AG09309 (cell line): ENCODE measurements around the gene OPTC.

Experiments used
- DNase-seq: peaks from one replicate; pipeline ENCODE4 v3.0.0-alpha.2; 2010; ENCODE audit warnings: low read depth
- H3K4me3 ChIP-seq: 2 replicates; pipeline ENCODE4 v1.5.1; 2011; ENCODE audit warnings: mild to moderate bottlenecking, low read depth, low read length, moderate library complexity; ENCODE audit not compliant: control insufficient read depth
- TF ChIP-seq, protein P1 (sequence below): IDR thresholded peaks from 2 replicates; pipeline ENCODE4 v1.5.1; 2011; ENCODE audit warnings: mild to moderate bottlenecking, low read depth, low read length, inconsistent platforms; ENCODE audit not compliant: insufficient read depth, control insufficient read depth; ENCODE audit errors: missing control alignments

The OPTC gene

DNA sequence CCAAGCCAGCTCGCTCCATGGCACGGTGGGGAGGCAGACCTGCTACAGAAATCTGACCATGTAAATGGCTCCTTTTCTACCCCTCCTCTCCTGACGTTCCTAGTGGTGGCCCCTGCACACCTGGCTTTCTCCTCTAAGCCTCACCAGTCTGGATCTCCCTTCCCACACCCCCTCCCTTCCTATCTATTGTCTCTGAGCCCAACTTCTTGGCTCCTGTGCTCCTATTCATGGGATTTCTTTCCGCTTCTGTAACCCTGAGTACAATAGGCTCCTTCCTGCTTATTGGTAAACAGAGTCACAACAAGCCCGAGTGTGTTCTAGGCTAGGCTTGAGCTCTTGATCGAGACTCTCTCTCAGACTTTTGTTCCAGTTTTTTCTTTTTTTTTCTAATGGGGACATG lies 17.6 kb downstream of the OPTC start:
- TF ChIP-seq, protein P1, sequence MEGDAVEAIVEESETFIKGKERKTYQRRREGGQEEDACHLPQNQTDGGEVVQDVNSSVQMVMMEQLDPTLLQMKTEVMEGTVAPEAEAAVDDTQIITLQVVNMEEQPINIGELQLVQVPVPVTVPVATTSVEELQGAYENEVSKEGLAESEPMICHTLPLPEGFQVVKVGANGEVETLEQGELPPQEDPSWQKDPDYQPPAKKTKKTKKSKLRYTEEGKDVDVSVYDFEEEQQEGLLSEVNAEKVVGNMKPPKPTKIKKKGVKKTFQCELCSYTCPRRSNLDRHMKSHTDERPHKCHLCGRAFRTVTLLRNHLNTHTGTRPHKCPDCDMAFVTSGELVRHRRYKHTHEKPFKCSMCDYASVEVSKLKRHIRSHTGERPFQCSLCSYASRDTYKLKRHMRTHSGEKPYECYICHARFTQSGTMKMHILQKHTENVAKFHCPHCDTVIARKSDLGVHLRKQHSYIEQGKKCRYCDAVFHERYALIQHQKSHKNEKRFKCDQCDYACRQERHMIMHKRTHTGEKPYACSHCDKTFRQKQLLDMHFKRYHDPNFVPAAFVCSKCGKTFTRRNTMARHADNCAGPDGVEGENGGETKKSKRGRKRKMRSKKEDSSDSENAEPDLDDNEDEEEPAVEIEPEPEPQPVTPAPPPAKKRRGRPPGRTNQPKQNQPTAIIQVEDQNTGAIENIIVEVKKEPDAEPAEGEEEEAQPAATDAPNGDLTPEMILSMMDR = no peak
- H3K4me3 ChIP-seq = no peak overlapping the region
- DNase-seq = no peak

DNA sequence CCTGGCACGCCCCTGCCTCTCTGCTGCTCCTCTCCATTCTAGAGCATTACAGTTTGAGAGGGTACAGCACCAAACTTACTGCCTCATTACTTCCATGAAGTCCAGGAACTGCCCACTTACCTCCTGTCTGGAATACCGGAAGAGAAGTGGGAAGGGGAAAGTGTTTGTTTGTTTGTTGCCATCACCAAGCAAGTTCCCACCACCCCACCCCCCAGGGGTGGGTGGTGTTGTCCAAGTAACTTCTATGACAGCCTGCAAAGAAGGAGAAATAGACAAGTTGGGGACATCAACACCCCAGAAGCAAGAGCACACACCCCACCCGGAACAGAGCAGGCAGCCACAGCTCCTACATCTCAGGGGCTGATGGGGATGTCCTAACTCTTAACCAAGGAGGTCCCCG lies 18.0 kb downstream of the OPTC start:
- DNase-seq = no peak
- TF ChIP-seq, protein P1 = no peak
- H3K4me3 ChIP-seq = no peak overlapping the region

DNA sequence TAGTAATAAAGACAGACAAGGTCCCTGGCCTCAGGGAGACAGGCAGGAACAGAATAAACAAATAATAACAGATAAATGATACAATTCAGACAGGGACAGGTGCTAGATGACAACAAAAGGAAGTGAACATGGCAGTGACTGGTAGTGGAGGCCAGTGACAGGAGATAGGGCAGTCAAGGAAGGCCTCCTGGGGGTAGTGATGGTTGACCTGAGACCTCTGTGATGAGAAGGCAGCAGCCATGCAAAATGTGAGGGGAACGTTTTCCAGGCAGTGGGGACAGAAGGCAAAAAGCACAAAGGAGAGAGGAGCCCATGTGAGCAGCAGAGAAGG lies 18.5 kb downstream of the OPTC start:
- TF ChIP-seq, protein P1 = no peak
- H3K4me3 ChIP-seq = no peak overlapping the region
- no peak for DNase-seq

DNA sequence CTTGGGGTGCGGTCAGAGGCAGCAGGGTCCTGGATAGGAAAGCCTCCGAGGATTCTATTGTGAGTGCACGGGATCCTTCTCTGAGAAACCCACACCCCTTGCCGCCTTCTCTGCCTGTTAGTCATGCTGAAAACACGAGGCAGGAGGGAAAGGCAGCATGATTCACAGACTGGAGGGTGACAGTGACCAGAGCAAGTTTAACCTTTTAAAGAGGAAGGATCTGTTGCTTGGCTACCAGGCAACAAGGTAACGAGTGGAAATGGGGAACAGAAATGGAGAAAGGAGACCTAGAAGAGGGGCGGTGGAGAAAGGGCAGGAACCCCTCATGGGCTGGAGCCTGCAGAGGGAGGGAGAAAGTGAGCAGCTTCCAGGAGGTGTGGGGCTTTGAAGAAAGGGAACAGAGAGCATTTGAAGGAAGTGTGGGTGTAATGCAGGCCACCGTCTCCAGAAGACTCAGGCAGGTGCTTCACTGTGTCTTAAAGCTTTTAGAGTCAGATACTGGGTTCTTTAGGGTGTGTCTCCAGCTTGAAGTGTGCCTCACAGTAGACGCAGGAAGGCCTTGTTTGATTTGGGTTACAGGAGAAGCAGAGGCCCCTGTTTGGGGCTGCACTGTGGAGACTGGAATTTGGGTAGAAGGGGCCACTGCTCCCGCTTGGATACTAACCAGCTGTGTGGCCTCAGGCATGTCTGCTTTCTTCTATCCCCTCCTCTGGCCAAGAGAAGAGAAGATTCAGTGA lies 19.1 kb downstream of the OPTC start:
- TF ChIP-seq, protein P1 = no peak
- DNase-seq = peak; percentile 70
- H3K4me3 ChIP-seq = no peak overlapping the region

DNA sequence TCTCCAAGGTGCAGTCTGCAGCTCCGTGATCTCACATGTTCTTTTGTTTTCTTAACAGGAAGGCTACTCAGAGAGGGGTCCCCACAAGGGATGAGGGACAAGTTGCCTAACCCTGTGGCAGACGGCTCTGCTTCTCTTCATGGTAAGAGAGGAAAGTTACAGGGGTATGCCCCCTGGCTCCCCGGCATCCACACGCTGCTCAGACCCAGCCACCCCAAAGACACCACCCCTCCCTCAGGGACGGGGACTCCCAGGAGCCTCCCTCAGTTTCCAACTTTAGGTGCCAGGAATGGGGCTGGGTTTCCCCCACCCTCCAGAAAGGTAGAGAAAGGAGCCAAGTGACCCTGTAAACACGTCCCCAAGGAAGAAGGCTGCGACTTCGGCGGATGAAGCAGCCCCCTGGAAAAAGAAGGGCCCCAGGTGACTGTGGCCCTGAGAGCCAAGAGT lies 19.7 kb downstream of the OPTC start:
- TF ChIP-seq, protein P1 = no peak
- no peak overlapping the region for H3K4me3 ChIP-seq
- no peak for DNase-seq

DNA sequence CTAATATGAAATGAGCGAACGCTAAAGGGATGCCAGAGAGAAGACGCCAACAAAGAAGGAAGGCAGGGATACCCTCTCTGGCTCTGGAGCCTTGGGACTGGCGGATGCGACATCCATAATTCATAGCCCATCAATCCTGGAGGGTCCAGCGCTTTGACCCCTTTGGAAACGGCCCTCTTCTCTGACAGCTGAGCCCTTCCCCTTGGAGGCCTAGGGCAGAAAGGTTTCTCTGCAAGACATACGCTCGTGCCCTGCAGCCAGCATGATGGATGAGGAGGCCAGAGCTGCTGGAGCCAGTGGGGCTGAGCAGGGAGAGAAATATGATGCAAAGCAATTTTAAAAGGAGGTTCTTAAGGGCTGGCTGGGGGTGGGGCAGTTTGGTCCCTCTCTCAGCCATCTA lies 22.2 kb downstream of the OPTC start:
- TF ChIP-seq, protein P1 = no peak
- H3K4me3 ChIP-seq = no peak overlapping the region
- DNase-seq = no peak

DNA sequence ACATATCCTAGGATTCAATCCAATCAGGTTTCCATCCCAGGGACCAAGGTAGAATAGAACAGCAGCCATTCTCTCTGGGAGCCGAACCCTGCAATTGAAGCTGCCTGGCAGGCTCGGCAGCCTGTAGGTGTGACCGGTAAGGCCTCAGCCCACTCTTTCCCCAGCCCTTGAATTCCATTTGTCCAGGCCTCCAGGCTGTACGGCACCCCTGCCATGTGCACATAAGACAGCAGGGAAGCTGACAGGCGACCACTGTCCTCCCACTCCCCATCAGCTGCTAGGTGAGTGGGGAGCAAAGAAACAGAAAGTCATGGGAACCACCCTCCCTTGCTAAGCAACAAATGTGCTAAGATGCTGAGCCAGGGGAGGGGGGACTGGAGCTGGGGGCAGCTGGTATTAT lies 23.0 kb downstream of the OPTC start:
- H3K4me3 ChIP-seq = no peak overlapping the region
- DNase-seq = no peak
- TF ChIP-seq, protein P1 = no peak
